HEK293T (cell line): ENCODE results near the gene KLK5.
A peak's percentile ranks its signal among the peaks of the same experiment; 100 is the strongest.
"Not testable (repeated sequence)": the region's sequence is repeated elsewhere in the genome, so short reads cannot be mapped to it uniquely, and the experiment has no call there.

ENCODE experiments used
- CTCF ChIA-PET: fragments of 350-600 bp; formaldehyde crosslinking; extraction: SDS; loops from one replicate; lab custom pipeline; 2021; ENCODE audit warnings: antibody characterized with exemption, inconsistent platforms; lab: Yijun Ruan, JAX
- POLR2A ChIA-PET: fragments of 350-600 bp; formaldehyde crosslinking; extraction: SDS; loops from one replicate; lab custom pipeline; 2020; ENCODE audit warnings: antibody characterized with exemption, inconsistent platforms; lab: Yijun Ruan, JAX
- DNase-seq: peaks from one replicate; pipeline ENCODE4 v3.0.0; 2012; ENCODE audit warnings: mixed read lengths; ENCODE audit errors: extremely low spot score
- ARNT ChIP-seq: fragments of 450-650 bp; IDR thresholded peaks from 2 replicates; pipeline ENCODE4 v1.6.1; 2017; ENCODE audit warnings: mild to moderate bottlenecking
- BHLHE40 ChIP-seq: fragments of 450-650 bp; IDR thresholded peaks from 2 replicates; pipeline ENCODE4 v1.6.1; 2016; ENCODE audit warnings: mild to moderate bottlenecking, moderate library complexity, borderline replicate concordance
- CTBP1 ChIP-seq: fragments of 450-650 bp; IDR thresholded peaks from 2 replicates; pipeline ENCODE4 v1.6.1; 2016; ENCODE audit warnings: borderline replicate concordance
- ELF4 ChIP-seq: fragments of 450-650 bp; IDR thresholded peaks from 2 replicates; pipeline ENCODE4 v1.6.1; 2017; ENCODE audit warnings: antibody characterized with exemption
- FOXA1 ChIP-seq: fragments of 450-650 bp; IDR thresholded peaks from 2 replicates; pipeline ENCODE4 v1.6.1; 2016; ENCODE audit warnings: mild to moderate bottlenecking
- FOXK2 ChIP-seq: fragments of 450-650 bp; IDR thresholded peaks from 2 replicates; pipeline ENCODE4 v1.6.1; 2016; ENCODE audit warnings: mild to moderate bottlenecking
- FOXM1 ChIP-seq: fragments of 450-650 bp; IDR thresholded peaks from 2 replicates; pipeline ENCODE4 v1.6.1; 2017; ENCODE audit warnings: mild to moderate bottlenecking, borderline replicate concordance
- HDGF ChIP-seq: fragments of 450-650 bp; IDR thresholded peaks from 2 replicates; pipeline ENCODE4 v1.6.1; 2017; ENCODE audit warnings: antibody characterized with exemption, borderline replicate concordance
- L3MBTL2 ChIP-seq: fragments of 450-650 bp; conservative IDR thresholded peaks from 2 replicates; pipeline ENCODE4 v1.6.1; 2016; ENCODE audit warnings: mild to moderate bottlenecking
- LEF1 ChIP-seq: fragments of 450-650 bp; IDR thresholded peaks from 2 replicates; pipeline ENCODE4 v1.6.1; 2017; ENCODE audit warnings: mild to moderate bottlenecking, borderline replicate concordance
- NFRKB ChIP-seq: fragments of 450-650 bp; IDR thresholded peaks from 2 replicates; pipeline ENCODE4 v1.6.1; 2016; ENCODE audit warnings: mild to moderate bottlenecking, moderate library complexity
- PKNOX1 ChIP-seq: fragments of 450-650 bp; IDR thresholded peaks from 2 replicates; pipeline ENCODE4 v1.6.1; 2016
- SP1 ChIP-seq: fragments of 450-650 bp; IDR thresholded peaks from 2 replicates; pipeline ENCODE4 v1.6.1; 2017
- SUZ12 ChIP-seq: fragments of 450-650 bp; IDR thresholded peaks from 2 replicates; pipeline ENCODE4 v1.6.1; 2016; ENCODE audit warnings: mild to moderate bottlenecking
- TARDBP ChIP-seq: fragments of 450-650 bp; IDR thresholded peaks from 2 replicates; pipeline ENCODE4 v1.6.1; 2016
- ZNF384 ChIP-seq: fragments of 450-650 bp; IDR thresholded peaks from 2 replicates; pipeline ENCODE4 v1.6.1; 2016

KLK5 gene

GRCh38 chr19:50998686-50999085, 45.8 kb upstream of the KLK5 start:
- no peak for DNase-seq
- ChIA-PET CTCF (no interaction called here), POLR2A (no interaction called here)
- TF ChIP-seq ARNT (no peak), TARDBP (no peak), FOXK2 (no peak), L3MBTL2 (no peak), ELF4 (no peak), FOXM1 (no peak), BHLHE40 (no peak)

GRCh38 chr19:50998061-50998460, 45.2 kb upstream of the KLK5 start:
- no peak for DNase-seq
- POLR2A ChIA-PET = no interaction called here
- CTCF ChIA-PET = no interaction called here
- TF ChIP-seq SUZ12 = no peak
- TF ChIP-seq NFRKB = no peak
- TF ChIP-seq ARNT = no peak
- TF ChIP-seq FOXK2 = no peak
- TF ChIP-seq TARDBP = no peak
- no peak for TF ChIP-seq SP1
- TF ChIP-seq LEF1 = no peak

- peak; percentile 39 for DNase-seq
- ChIA-PET POLR2A (no interaction called here), CTCF (no interaction called here)
- TF ChIP-seq L3MBTL2 = peak; percentile 64
- no peak for TF ChIP-seq PKNOX1
- no peak for TF ChIP-seq ZNF384
- no peak for TF ChIP-seq ELF4
These were observed 41.3 kb upstream of the KLK5 start for GRCh38 chr19:50994129-50994528.

GRCh38 chr19:50992666-50993035, 39.8 kb upstream of the KLK5 start:
- ChIA-PET CTCF (no interaction called here), POLR2A (no interaction called here)
- DNase-seq = no peak
- no peak for TF ChIP-seq TARDBP
- no peak for TF ChIP-seq FOXA1
- no peak for TF ChIP-seq NFRKB
- TF ChIP-seq SP1 = no peak
- TF ChIP-seq FOXK2 = no peak
- no peak for TF ChIP-seq LEF1
- TF ChIP-seq HDGF = no peak
- no peak for TF ChIP-seq ELF4
- TF ChIP-seq CTBP1 = no peak
- TF ChIP-seq BHLHE40 = no peak
- no peak for TF ChIP-seq L3MBTL2

- POLR2A ChIA-PET, DNase-seq, CTCF ChIA-PET: not testable (repeated sequence)
These were observed 31.6 kb upstream of the KLK5 start for GRCh38 chr19:50984416-50984815.

GRCh38 chr19:50983625-50984292, 30.9 kb upstream of the KLK5 start, which contains the start of gene KLK7:
Gene KLK7, minus strand, starts transcription at chr19:50983917. Its CDS starts 1,518 bp downstream, at chr19:50982399.
- TF ChIP-seq NFRKB (no peak), ARNT (no peak), ZNF384 (no peak), FOXM1 (no peak), FOXA1 (no peak), BHLHE40 (no peak)
- POLR2A ChIA-PET = no interaction called here
- DNase-seq = no peak
- CTCF ChIA-PET = no interaction called here

GRCh38 chr19:50982186-50982585, 29.3 kb upstream of the KLK5 start:
- ChIA-PET CTCF (interaction anchor here (1.5 kb wide), 1 partner anchor 39 kb away, joined by 3 read pairs; no protein-coding TSS in a partner anchor), POLR2A (no interaction called here)
- DNase-seq = no peak
- TF ChIP-seq FOXA1 (no peak), ELF4 (no peak)

- TF ChIP-seq BHLHE40 = no peak
- no peak for TF ChIP-seq PKNOX1
- TF ChIP-seq ARNT = no peak
- no peak for TF ChIP-seq ZNF384
- no peak for TF ChIP-seq FOXM1
- no peak for TF ChIP-seq CTBP1
- TF ChIP-seq TARDBP = no peak
- no peak for TF ChIP-seq SP1
- no peak for TF ChIP-seq FOXA1
- TF ChIP-seq HDGF = no peak
- no peak for TF ChIP-seq ELF4
- no peak for TF ChIP-seq NFRKB
- TF ChIP-seq SUZ12 = no peak
- TF ChIP-seq LEF1 = no peak
- no peak for TF ChIP-seq L3MBTL2
- no peak for TF ChIP-seq FOXK2
- DNase-seq = no peak
- ChIA-PET CTCF (interaction anchor here (1.5 kb wide), 1 partner anchor 39 kb away, joined by 3 read pairs; no protein-coding TSS in a partner anchor), POLR2A (no interaction called here)
These were observed 28.8 kb upstream of the KLK5 start for GRCh38 chr19:50981587-50982146.
